IMR-90 (cell line): ENCODE measurements around the gene SIRT5. TPM values are rescaled to one million over a fixed set of nuclear protein-coding genes. Genes with fewer than 3 reads are reported as not detected.

ENCODE experiments used
- ATAC-seq: fragments of 200-7000 bp; cut with Tn5 transposase; 2 replicates; pipeline ENCODE4 v1.9.1; 2020; ENCODE audit warnings: low read depth, mild to moderate bottlenecking, moderate library complexity
- BruUV-seq: library from RNA; stranded (reverse); fragments of 400-500 nt; replicated peaks from 2 replicates; lab custom pipeline; 2021; lab: Mats Ljungman, UMichigan
- CTCF ChIA-PET: fragments of 300-600 bp; formaldehyde crosslinking; extraction: SDS; loops from one replicate; lab custom pipeline; 2021; ENCODE audit warnings: antibody characterized with exemption; lab: Yijun Ruan, JAX
- POLR2A ChIA-PET: fragments of 300-600 bp; sonication (Branson Sonifier 250); formaldehyde crosslinking; loops from one replicate; lab custom pipeline; 2022; ENCODE audit warnings: antibody characterized with exemption; ENCODE audit not compliant: unreplicated experiment; lab: Charles Lee
- DNase-seq: peaks from one replicate; pipeline ENCODE4 v3.0.0; 2013
- H2AFZ ChIP-seq: replicated peaks from 2 replicates; pipeline ENCODE3; 2013; ENCODE audit warnings: low read length, mild to moderate bottlenecking; ENCODE audit not compliant: poor library complexity
- H2AK5ac ChIP-seq: 2 replicates; pipeline ENCODE4 v1.6.1; 2013; ENCODE audit warnings: low read depth, low read length, inconsistent platforms
- H2AK9ac ChIP-seq: replicated peaks from 2 replicates; pipeline ENCODE3; 2013; ENCODE audit warnings: mild to moderate bottlenecking, low read depth, low read length, moderate library complexity; ENCODE audit not compliant: poor library complexity
- H2BK120ac ChIP-seq: 2 replicates; pipeline ENCODE4 v1.6.1; 2013; ENCODE audit warnings: low read depth, low read length, inconsistent platforms
- H2BK15ac ChIP-seq: 3 replicates; pipeline ENCODE4 v1.6.1; 2013; ENCODE audit warnings: low read depth, low read length, inconsistent platforms
- H2BK20ac ChIP-seq: 2 replicates; pipeline ENCODE4 v1.6.1; 2013; ENCODE audit warnings: low read depth, mild to moderate bottlenecking, inconsistent platforms, low read length, moderate library complexity
- H2BK5ac ChIP-seq: 2 replicates; pipeline ENCODE4 v1.6.1; 2013; ENCODE audit warnings: mild to moderate bottlenecking, low read depth, low read length, inconsistent platforms; ENCODE audit not compliant: poor library complexity, severe bottlenecking
- H3K14ac ChIP-seq: replicated peaks from 2 replicates; pipeline ENCODE4 v1.6.1; 2013; ENCODE audit warnings: low read depth, low read length, inconsistent platforms
- H3K18ac ChIP-seq: 2 replicates; pipeline ENCODE4 v1.6.1; 2013; ENCODE audit warnings: low read depth, low read length, control low read depth
- H3K23ac ChIP-seq: 2 replicates; pipeline ENCODE4 v1.6.1; 2013; ENCODE audit warnings: low read depth, low read length, inconsistent platforms
- H3K27ac ChIP-seq: 2 replicates; pipeline ENCODE4 v1.5.1; 2013; ENCODE audit warnings: mild to moderate bottlenecking, control low read depth, low read length; ENCODE audit not compliant: insufficient read depth
- H3K27me3 ChIP-seq: 2 replicates; pipeline ENCODE4 v1.6.1; 2013; ENCODE audit warnings: low read length; ENCODE audit not compliant: control insufficient read depth, insufficient read depth
- H3K36me3 ChIP-seq: 2 replicates; pipeline ENCODE4 v1.6.1; 2013; ENCODE audit warnings: low read length, mixed read lengths; ENCODE audit not compliant: control insufficient read depth, insufficient read depth
- H3K4ac ChIP-seq: 2 replicates; pipeline ENCODE4 v1.6.1; 2013; ENCODE audit warnings: low read depth, low read length, inconsistent platforms
- H3K4me1 ChIP-seq: 2 replicates; pipeline ENCODE4 v1.6.1; 2013; ENCODE audit warnings: low read length, mixed read lengths; ENCODE audit not compliant: control insufficient read depth, insufficient read depth
- H3K4me2 ChIP-seq: 2 replicates; pipeline ENCODE4 v1.6.1; 2013; ENCODE audit warnings: low read depth, mild to moderate bottlenecking, control low read depth, low read length, moderate library complexity
- H3K4me3 ChIP-seq: 2 replicates; pipeline ENCODE4 v1.5.1; 2013; ENCODE audit warnings: low read depth, mild to moderate bottlenecking, control low read depth, low read length, moderate library complexity; ENCODE audit not compliant: insufficient read depth
- H3K56ac ChIP-seq: 2 replicates; pipeline ENCODE4 v1.6.1; 2013; ENCODE audit warnings: low read length, inconsistent platforms; ENCODE audit not compliant: insufficient read depth; ENCODE audit errors: extremely low read depth
- H3K79me1 ChIP-seq, 2 experiments: 2 replicates each; pipeline ENCODE4 v1.6.1; 2013; ENCODE audit warnings: low read length in 2 of 2, inconsistent platforms in 1 of 2, low read depth in 1 of 2
- H3K9ac ChIP-seq: 2 replicates; pipeline ENCODE4 v1.6.1; 2013; ENCODE audit warnings: low read depth, low read length, control low read depth
- H3K9me1 ChIP-seq: 2 replicates; pipeline ENCODE4 v1.6.1; 2013; ENCODE audit warnings: low read length, inconsistent platforms; ENCODE audit not compliant: insufficient read depth
- H3K9me3 ChIP-seq: 2 replicates; pipeline ENCODE4 v1.6.1; 2013; ENCODE audit warnings: low read length; ENCODE audit not compliant: control insufficient read depth, insufficient read depth
- H4K20me1 ChIP-seq: 2 replicates; pipeline ENCODE4 v1.6.1; 2013; ENCODE audit warnings: low read length, inconsistent platforms; ENCODE audit not compliant: insufficient read depth
- H4K5ac ChIP-seq: 2 replicates; pipeline ENCODE4 v1.6.1; 2013; ENCODE audit warnings: mild to moderate bottlenecking, low read depth, low read length, control low read depth
- H4K8ac ChIP-seq, 2 experiments: 2 replicates each; pipeline ENCODE4 v1.6.1; 2013; ENCODE audit warnings: low read depth in 2 of 2, low read length in 2 of 2, control low read depth in 1 of 2, inconsistent platforms in 1 of 2
- H4K91ac ChIP-seq: 2 replicates; pipeline ENCODE4 v1.6.1; 2013; ENCODE audit warnings: low read depth, low read length, inconsistent platforms; ENCODE audit not compliant: insufficient read depth
- CEBPB ChIP-seq: IDR thresholded peaks from 2 replicates; pipeline ENCODE4 v1.6.1; 2012; ENCODE audit warnings: low read depth, low read length, improper control_type of control experiment
- CHD1 ChIP-seq: IDR thresholded peaks from 2 replicates; pipeline ENCODE4 v1.6.1; 2012; ENCODE audit warnings: low read depth, low read length, improper control_type of control experiment
- CTCF ChIP-seq: conservative IDR thresholded peaks from 2 replicates; pipeline ENCODE4 v1.5.1; 2012; ENCODE audit warnings: mild to moderate bottlenecking, low read depth, low read length, improper control_type of control experiment
- FOS ChIP-seq: fragments of 150-350 bp; IDR thresholded peaks from 2 replicates; pipeline ENCODE4 v1.6.1; 2016; ENCODE audit warnings: low read depth, low read length
- MXI1 ChIP-seq: IDR thresholded peaks from 2 replicates; pipeline ENCODE4 v1.6.1; 2012; ENCODE audit warnings: low read depth, mild to moderate bottlenecking, low read length, moderate library complexity, borderline replicate concordance
- NFE2L2 ChIP-seq: fragments of 150-350 bp; IDR thresholded peaks from 2 replicates; pipeline ENCODE4 v1.6.1; 2016; ENCODE audit warnings: low read depth, mild to moderate bottlenecking, low read length
- WGBS, 2 experiments: methylation state at CpG; one replicate each; pipeline versions ENCODE4 v1.1.5 to v1.1.7; 2013; ENCODE audit warnings: missing lambda C conversion rate in 2 of 2; ENCODE audit not compliant: insufficient read length in 1 of 2; ENCODE audit errors: extremely low coverage in 2 of 2; 5-methylcytosine and 5-hydroxymethylcytosine counted together
- dilution Hi-C: fragments of 300-500 bp; cut with HindIII; formaldehyde crosslinking; loops from one replicate; pipeline ENCODE4 v1.14.3; 2018; ENCODE audit warnings: low sequenced_read_pairs; ENCODE audit not compliant: unreplicated experiment
- in situ Hi-C: fragments of 300-500 bp; cut with MboI; formaldehyde crosslinking; loops from 3 replicates; pipeline ENCODE4 v1.14.3; 2019; ENCODE audit warnings: low sequenced_read_pairs, inconsistent platforms, mixed read lengths
- intact Hi-C: fragments of 100-400 bp; cut with micrococcal nuclease; formaldehyde crosslinking; loops from 2 replicates; pipeline ENCODE4 v1.10.0; 2022
- polyA plus RNA-seq, 3 experiments: library from polyadenylated mRNA; depleted of rRNA; stranded (reverse); fragments of >200 nt; gene quantifications; 2 replicates each; pipeline ENCODE4 v1.2.3, GENCODE V29; 2012; ENCODE audit warnings: low replicate concordance in 1 of 3
- total RNA-seq: library from RNA; depleted of rRNA; stranded (reverse); fragments of >200 nt; gene quantifications from 2 replicates; pipeline ENCODE4 v1.2.3, GENCODE V29; 2012
- TF ChIP-seq, protein P1 (sequence below): fragments of 150-350 bp; IDR thresholded peaks from 2 replicates; pipeline ENCODE4 v1.6.1; 2017; ENCODE audit warnings: mild to moderate bottlenecking, antibody characterized with exemption, low read length, low read depth

The SIRT5 gene
- total and polyA plus RNA-seq, 2 of the 4 experiments (the other 2 are of a cell fraction), result 4.7 to 5.2 TPM

- Histone ChIP-seq H3K14ac (no peak overlapping the region), H3K9me1 (no peaks in the 10 kb centered on the region), H3K9ac (no peak overlapping the region), H3K23ac (no peak overlapping the region), H2BK5ac (no peak overlapping the region), H2AK5ac (no peak overlapping the region), H3K18ac (no peak overlapping the region), H3K79me1 (peaks cover 5 to 8% of the 10 kb centered on the region in 2 experiments; a peak in 2 of 4 replicates), H3K27me3 (no peaks in the 10 kb centered on the region), H2BK15ac (no peak overlapping the region), H4K20me1 (no peaks in the 10 kb centered on the region), H3K27ac (no peak overlapping the region), H3K56ac (no peak overlapping the region), H2BK120ac (no peak overlapping the region), H4K5ac (no peak overlapping the region), H2AFZ (no peak overlapping the region), H3K4me2 (no peak overlapping the region), H3K4ac (no peak overlapping the region), H3K9me3 (no peaks in the 10 kb centered on the region), H2AK9ac (no peak overlapping the region), H4K8ac (no peak overlapping the region), H3K4me1 (no peaks in the 10 kb centered on the region), H3K36me3 (peaks cover 11% of the 10 kb centered on the region), H2BK20ac (no peak overlapping the region), H3K4me3 (no peak overlapping the region), H4K91ac (no peak overlapping the region)
- intact Hi-C loops (no loop called here), in situ Hi-C loops (no loop called here), dilution Hi-C loops (no loop called here)
- BruUV-seq, result no TSS peak
- WGBS, 2 experiments, result 88% methylated on average over 1 of the region's 4 CpGs; no CpG with 5 or more reads in 1 of the 2 experiments
- no peak for TF ChIP-seq FOS
- TF ChIP-seq CEBPB, result no peak
- TF ChIP-seq, protein P1, sequence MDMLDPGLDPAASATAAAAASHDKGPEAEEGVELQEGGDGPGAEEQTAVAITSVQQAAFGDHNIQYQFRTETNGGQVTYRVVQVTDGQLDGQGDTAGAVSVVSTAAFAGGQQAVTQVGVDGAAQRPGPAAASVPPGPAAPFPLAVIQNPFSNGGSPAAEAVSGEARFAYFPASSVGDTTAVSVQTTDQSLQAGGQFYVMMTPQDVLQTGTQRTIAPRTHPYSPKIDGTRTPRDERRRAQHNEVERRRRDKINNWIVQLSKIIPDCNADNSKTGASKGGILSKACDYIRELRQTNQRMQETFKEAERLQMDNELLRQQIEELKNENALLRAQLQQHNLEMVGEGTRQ, result no peak
- TF ChIP-seq CHD1, result no peak
- no peak for TF ChIP-seq NFE2L2
- TF ChIP-seq CTCF, result no peak
- TF ChIP-seq MXI1, result no peak
- DNase-seq (no peak), ATAC-seq (no peak)
- POLR2A ChIA-PET, result no interaction called here
- CTCF ChIA-PET, result no interaction called here
Measured at GRCh38 chr6:13638626-13639025, 64.2 kb downstream of the SIRT5 start.
